H1 (cell line): Measurements from ENCODE around the gene MYH10. TPM values are rescaled to one million over a fixed set of nuclear protein-coding genes. Genes with fewer than 3 reads are reported as not detected.

Experiments
- CTCF ChIA-PET: fragments of 300-600 bp; sonication (Branson Sonifier 250); formaldehyde crosslinking; loops from one replicate; lab custom pipeline; 2021; ENCODE audit not compliant: partially characterized antibody; lab: Charles Lee
- POLR2A ChIA-PET: fragments of 300-600 bp; sonication (Branson Sonifier 250); formaldehyde crosslinking; loops from one replicate; lab custom pipeline; 2021; ENCODE audit warnings: inconsistent platforms; ENCODE audit not compliant: partially characterized antibody; lab: Charles Lee
- DNase-seq, 2 experiments: peaks; one replicate each; pipeline versions ENCODE4 v3.0.0 to v3.0.0-alpha.2; 2010 to 2022; ENCODE audit warnings: low spot score in 2 of 2, low read depth in 1 of 2, mixed read lengths in 1 of 2
- FAIRE-seq: peaks from 2 replicates; lab custom pipeline; 2011; peaks lifted over from hg19 to GRCh38; lab: Jason Lieb, UNC
- H2AFZ ChIP-seq: 2 replicates; pipeline ENCODE4 v1.8.1; 2012; ENCODE audit warnings: low read length, inconsistent platforms
- H2AK5ac ChIP-seq: 2 replicates; pipeline ENCODE4 v1.6.1; 2013; ENCODE audit warnings: low read depth, low read length
- H2BK120ac ChIP-seq: replicated peaks from 2 replicates; pipeline ENCODE3; 2013; ENCODE audit warnings: low read depth, low read length, inconsistent platforms
- H2BK12ac ChIP-seq: 2 replicates; pipeline ENCODE4 v1.6.1; 2013; ENCODE audit warnings: low read depth, low read length
- H2BK15ac ChIP-seq: 2 replicates; pipeline ENCODE4 v1.6.1; 2013; ENCODE audit warnings: low read length
- H2BK20ac ChIP-seq: 2 replicates; pipeline ENCODE4 v1.6.1; 2013; ENCODE audit warnings: low read length
- H2BK5ac ChIP-seq: 2 replicates; pipeline ENCODE4 v1.6.1; 2013; ENCODE audit warnings: low read depth, low read length
- H3K14ac ChIP-seq: 2 replicates; pipeline ENCODE4 v1.6.1; 2013; ENCODE audit warnings: inconsistent platforms; ENCODE audit not compliant: insufficient read length
- H3K18ac ChIP-seq: 2 replicates; pipeline ENCODE4 v1.6.1; 2013; ENCODE audit warnings: low read length; ENCODE audit errors: extremely low read depth
- H3K23ac ChIP-seq: 2 replicates; pipeline ENCODE4 v1.6.1; 2013; ENCODE audit warnings: inconsistent platforms; ENCODE audit not compliant: insufficient read length
- H3K23me2 ChIP-seq: 2 replicates; pipeline ENCODE4 v1.6.1; 2013; ENCODE audit warnings: low read depth, low read length
- H3K27ac ChIP-seq: 2 replicates; pipeline ENCODE4 v1.6.1; 2011; ENCODE audit warnings: low read depth, low read length, inconsistent platforms
- H3K27me3 ChIP-seq, 4 experiments: replicated peaks in 1 of 4; 1 replicate in 1 of 4; 2 replicates in 3 of 4; pipeline versions ENCODE4 v1.6.1 to v1.8.1; 2011 to 2013; ENCODE audit warnings: low read length in 3 of 4, mild to moderate bottlenecking in 3 of 4, inconsistent platforms in 2 of 4, mixed read lengths in 2 of 4, moderate library complexity in 1 of 4; ENCODE audit not compliant: control insufficient read depth in 3 of 4, insufficient read depth in 3 of 4; ENCODE audit errors: extremely low read depth in 1 of 4
- H3K36me3 ChIP-seq, 4 experiments: 2 replicates each; pipeline versions ENCODE4 v1.6.1 to v1.8.1; 2011 to 2013; ENCODE audit warnings: mild to moderate bottlenecking in 4 of 4, low read length in 3 of 4, moderate library complexity in 2 of 4, control low read depth in 1 of 4, inconsistent platforms in 1 of 4; ENCODE audit not compliant: insufficient read depth in 4 of 4, control insufficient read depth in 2 of 4
- H3K4ac ChIP-seq: replicated peaks from 2 replicates; pipeline ENCODE3; 2013; ENCODE audit warnings: low read length, low read depth, mixed read lengths, inconsistent platforms; ENCODE audit not compliant: insufficient read length
- H3K4me1 ChIP-seq, 4 experiments: replicated peaks in 1 of 4; 1 replicate in 1 of 4; 2 replicates in 3 of 4; pipeline versions ENCODE4 v1.6.1 to v1.8.1; 2011 to 2013; ENCODE audit warnings: low read length in 3 of 4, inconsistent platforms in 2 of 4, mixed read lengths in 1 of 4; ENCODE audit not compliant: insufficient read depth in 4 of 4, control insufficient read depth in 3 of 4
- H3K4me2 ChIP-seq, 2 experiments: 2 replicates each; pipeline versions ENCODE4 v1.6.1 to v1.8.1; 2011 to 2013; ENCODE audit warnings: low read depth in 2 of 2, low read length in 2 of 2, control low read depth in 1 of 2, inconsistent platforms in 1 of 2, mild to moderate bottlenecking in 1 of 2; ENCODE audit not compliant: insufficient read depth in 1 of 2
- H3K4me3 ChIP-seq, 4 experiments: fragments of 200-600, 300-600 bp in 1 of 4; sonication (generic), shearing (Covaris generic), sonication (Bioruptor Twin) in 1 of 4; 2 replicates each; pipeline versions ENCODE4 v1.5.1 to v1.8.1; 2011 to 2016; ENCODE audit warnings: low read length in 4 of 4, low read depth in 3 of 4, control low read depth in 2 of 4, inconsistent platforms in 2 of 4, mild to moderate bottlenecking in 2 of 4, mixed read lengths in 1 of 4, moderate library complexity in 1 of 4; ENCODE audit not compliant: insufficient read depth in 2 of 4; ENCODE audit errors: extremely low read depth in 1 of 4
- H3K56ac ChIP-seq: replicated peaks from 2 replicates; pipeline ENCODE3; 2013; ENCODE audit warnings: low read depth, mild to moderate bottlenecking, mixed read lengths, low read length, inconsistent platforms; ENCODE audit not compliant: insufficient read length
- H3K79me1 ChIP-seq: 2 replicates; pipeline ENCODE4 v1.6.1; 2013; ENCODE audit warnings: low read depth, low read length, control low read depth
- H3K79me2 ChIP-seq, 2 experiments: 2 replicates each; pipeline versions ENCODE4 v1.6.1 to v1.8.1; 2012 to 2013; ENCODE audit warnings: low read length in 2 of 2, mild to moderate bottlenecking in 2 of 2, inconsistent platforms in 1 of 2; ENCODE audit not compliant: insufficient read depth in 2 of 2, control insufficient read depth in 1 of 2
- H3K9ac ChIP-seq, 4 experiments: replicated peaks in 1 of 4; 1 replicate in 1 of 4; 2 replicates in 3 of 4; pipeline versions ENCODE4 v1.6.1 to v1.8.1; 2011 to 2013; ENCODE audit warnings: low read depth in 3 of 4, low read length in 3 of 4, control low read depth in 2 of 4, mild to moderate bottlenecking in 2 of 4, moderate library complexity in 2 of 4, inconsistent platforms in 1 of 4; ENCODE audit errors: extremely low read depth in 1 of 4
- H3K9me3 ChIP-seq, 2 experiments: 2 replicates each; pipeline versions ENCODE4 v1.6.1 to v1.8.1; 2012 to 2013; ENCODE audit warnings: mild to moderate bottlenecking in 2 of 2, moderate library complexity in 2 of 2, control low read depth in 1 of 2, inconsistent platforms in 1 of 2, low read depth in 1 of 2, low read length in 1 of 2, mixed read lengths in 1 of 2; ENCODE audit not compliant: insufficient read depth in 2 of 2
- H4K20me1 ChIP-seq, 2 experiments: replicated peaks in 1 of 2; 2 replicates each; pipeline versions ENCODE3 to v1.8.1; 2011 to 2013; ENCODE audit warnings: inconsistent platforms in 2 of 2, low read length in 2 of 2, mild to moderate bottlenecking in 1 of 2; ENCODE audit not compliant: insufficient read depth in 2 of 2, control insufficient read depth in 1 of 2
- H4K5ac ChIP-seq: 2 replicates; pipeline ENCODE4 v1.6.1; 2013; ENCODE audit warnings: low read length, low read depth, mixed read lengths, inconsistent platforms; ENCODE audit not compliant: insufficient read length
- H4K8ac ChIP-seq: 2 replicates; pipeline ENCODE4 v1.8.0; 2013; ENCODE audit warnings: mild to moderate bottlenecking, moderate library complexity, low read length, inconsistent platforms; ENCODE audit not compliant: insufficient read depth; ENCODE audit errors: extremely low read depth
- H4K91ac ChIP-seq: replicated peaks from 2 replicates; pipeline ENCODE3; 2013; ENCODE audit warnings: low read length, mixed read lengths, inconsistent platforms; ENCODE audit not compliant: insufficient read length
- EP300 ChIP-seq, 2 experiments: IDR thresholded peaks; 1 replicate in 1 of 2; 2 replicates in 1 of 2; pipeline ENCODE4 v1.6.1; 2011 to 2012; ENCODE audit warnings: low read depth in 2 of 2, low read length in 2 of 2, mild to moderate bottlenecking in 2 of 2, borderline replicate concordance in 1 of 2, inconsistent platforms in 1 of 2, moderate library complexity in 1 of 2
- SP4 ChIP-seq: IDR thresholded peaks from 2 replicates; pipeline ENCODE4 v1.6.1; 2012; ENCODE audit warnings: low read length, inconsistent platforms
- WGBS, 2 experiments: shearing (Covaris generic) in 1 of 2; methylation state at CpG; one replicate each; pipeline versions ENCODE4 v1.1.6 to v1.1.7; 2013 to 2015; ENCODE audit warnings: low lambda C conversion rate in 2 of 2, mixed read lengths in 2 of 2, inconsistent platforms in 1 of 2, low coverage in 1 of 2, missing lambda C conversion rate in 1 of 2; ENCODE audit not compliant: insufficient replicate concordance in 2 of 2, insufficient coverage in 1 of 2, insufficient read length in 1 of 2; ENCODE audit errors: extremely low coverage in 1 of 2, missing lambda C conversion rate in 1 of 2; 5-methylcytosine and 5-hydroxymethylcytosine counted together
- polyA plus RNA-seq, 7 experiments: library from polyadenylated mRNA; depleted of rRNA in 3 of 7; stranded (reverse) in 5 of 7; unstranded in 2 of 7; fragments of >200 nt in 5 of 7; fragments of 200-250 nt in 2 of 7; gene quantifications; 1 replicate in 5 of 7; 2 replicates in 1 of 7; 4 replicates in 1 of 7; pipeline versions ENCODE4 v1.2.1 to v1.2.3, GENCODE V29; 2011 to 2013; ENCODE audit warnings: missing spikeins in 2 of 7, mixed read lengths in 2 of 7
- total RNA-seq: library from RNA; stranded (reverse); fragmentation: NEBNext Ultra II Directional; extraction: Animal tissue kit (Norgen Biotek cat#: 25700); gene quantifications from 2 replicates; pipeline ENCODE4 v1.2.1, GENCODE V29; 2021

MYH10 gene
- total and polyA plus RNA-seq, 2 of the 8 experiments (the other 6 are each of a cell fraction or from before 2014, with no cell fraction given), result 64.1 to 289 TPM

DNA sequence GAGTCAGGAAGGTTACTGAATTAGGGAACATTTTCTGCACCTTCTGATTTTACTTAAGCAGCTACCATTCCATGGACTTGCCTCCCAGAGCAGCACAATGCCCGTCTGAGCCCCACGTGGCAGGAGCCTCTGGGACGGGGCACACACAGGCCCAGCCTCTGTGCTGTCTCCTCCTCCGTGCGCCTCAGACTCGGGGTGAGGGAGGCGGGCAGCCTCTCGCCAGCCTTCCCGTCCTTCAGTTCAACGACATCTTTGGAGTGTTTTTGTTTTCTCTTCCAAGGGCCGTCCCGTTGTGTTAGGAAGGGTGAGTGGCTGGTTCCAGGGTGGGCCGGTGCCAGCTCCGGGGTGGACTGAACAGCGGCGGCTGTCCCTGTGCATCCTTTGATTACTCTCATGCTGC, 163.0 kb downstream of the MYH10 start:
- FAIRE-seq (no peak), DNase-seq (no peak)
- Histone ChIP-seq H4K8ac (no peak overlapping the region), H4K20me1 (peaks cover 2 to 6% of the 10 kb centered on the region in 2 experiments), H3K4me1 (peaks cover 0 to 6% (median 0%) of the 10 kb centered on the region in 4 experiments; a peak in 1 of 7 replicates), H2AK5ac (no peak overlapping the region), H3K36me3 (peaks cover 2 to 17% (median 7%) of the 10 kb centered on the region in 4 experiments; a peak in 6 of 8 replicates), H3K79me2 (no peaks in the 10 kb centered on the region; a peak in 1 of 4 replicates), H2BK120ac (no peak overlapping the region), H3K27ac (no peak overlapping the region), H2AFZ (no peak overlapping the region), H3K4me2 (no peak overlapping the region), H3K4me3 (no peak overlapping the region), H4K5ac (no peak overlapping the region), H3K4ac (no peak overlapping the region), H3K23me2 (no peaks in the 10 kb centered on the region), H3K9me3 (no peaks in the 10 kb centered on the region), H3K79me1 (peaks cover 12% of the 10 kb centered on the region), H3K23ac (no peak overlapping the region), H2BK15ac (no peak overlapping the region), H3K27me3 (no peaks in the 10 kb centered on the region), H2BK20ac (no peak overlapping the region), H3K18ac (no peak overlapping the region), H2BK5ac (no peak overlapping the region), H2BK12ac (no peak overlapping the region), H3K9ac (no peak overlapping the region), H3K56ac (no peak overlapping the region), H4K91ac (no peak overlapping the region), H3K14ac (no peak overlapping the region)
- CTCF ChIA-PET, result interaction anchor here (1.5 kb wide), 1 partner anchor 9 kb away, joined by 3 read pairs; no protein-coding TSS in a partner anchor
- WGBS, 2 experiments, result 87% methylated on average over 16 of the region's 16 CpGs; no CpG with 5 or more reads in 1 of the 2 experiments
- POLR2A ChIA-PET, result interaction anchor here (1.3 to 1.5 kb wide), 2 partner anchors 85 to 257 kb away, joined by 4 read pairs; partner anchors contain the start of gene AURKB
- TF ChIP-seq SP4 (no peak), EP300 (IDR thresholded peaks at IDR 0.05; ENCODE audit: borderline replicate concordance in 1 of 2, low read depth in 2 of 2, low read length in 2 of 2) (no peak)
